HG03095 (cell line): Measurements from ENCODE around the gene UACA.

Source experiments
- ATAC-seq: cut with Tn5 transposase; IDR thresholded peaks from one replicate; pipeline ENCODE4 v1.9.1; 2021; ENCODE audit warnings: moderate library complexity; ENCODE audit not compliant: unreplicated experiment

Gene UACA

GRCh38 chr15:70783610-70784022, 20.3 kb upstream of the UACA start:
- ATAC-seq = no peak

GRCh38 chr15:70783041-70783440, 19.7 kb upstream of the UACA start:
- no peak for ATAC-seq

DNA sequence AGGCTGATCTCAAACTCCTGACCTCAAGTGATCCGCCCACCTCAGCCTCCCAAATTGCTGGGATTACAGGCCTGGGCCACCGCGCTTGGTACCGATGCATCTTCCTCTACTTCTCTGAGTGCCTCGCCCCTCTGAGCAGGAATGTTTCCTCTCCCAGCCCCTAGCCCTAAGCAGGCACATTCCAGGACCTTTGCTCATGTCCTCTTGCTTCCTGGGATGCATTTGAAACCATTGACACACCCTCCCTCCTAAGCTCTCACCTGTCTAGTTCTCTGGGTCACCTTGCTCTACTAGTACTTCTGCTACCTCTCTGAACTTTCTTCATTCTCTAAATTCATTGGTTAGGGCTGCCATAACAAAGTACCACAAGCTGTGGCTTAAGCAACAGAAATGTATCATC, 17.9 kb upstream of the UACA start:
- ATAC-seq = no peak

GRCh38 chr15:70778258-70779076, 15.1 kb upstream of the UACA start:
- ATAC-seq = no peak

GRCh38 chr15:70777170-70777926, 14.0 kb upstream of the UACA start:
- no peak for ATAC-seq

DNA sequence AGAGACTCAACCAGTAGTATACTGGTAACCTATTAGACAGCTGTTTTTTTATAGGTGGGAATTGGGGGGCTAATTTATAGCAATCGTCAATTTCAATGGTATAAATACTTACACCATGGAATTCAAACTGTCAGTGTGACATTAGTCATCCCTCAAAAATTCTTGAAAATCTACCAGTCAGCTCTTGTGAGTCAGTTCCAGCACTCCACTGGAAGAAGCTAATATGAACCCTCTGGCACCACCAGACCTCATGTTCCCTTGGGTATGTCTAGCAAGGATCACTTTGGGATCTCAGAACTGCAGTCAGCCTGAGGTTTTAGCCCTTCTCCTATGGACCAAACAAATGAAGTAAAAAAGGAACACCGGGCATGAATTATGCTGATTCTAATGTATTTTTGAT, 11.8 kb upstream of the UACA start:
- no peak for ATAC-seq

GRCh38 chr15:70772402-70772801, 9.0 kb upstream of the UACA start:
- ATAC-seq = no peak

GRCh38 chr15:70770863-70771262, 7.5 kb upstream of the UACA start:
- no peak for ATAC-seq

GRCh38 chr15:70768257-70768883, 5.0 kb upstream of the UACA start:
- ATAC-seq = no peak

DNA sequence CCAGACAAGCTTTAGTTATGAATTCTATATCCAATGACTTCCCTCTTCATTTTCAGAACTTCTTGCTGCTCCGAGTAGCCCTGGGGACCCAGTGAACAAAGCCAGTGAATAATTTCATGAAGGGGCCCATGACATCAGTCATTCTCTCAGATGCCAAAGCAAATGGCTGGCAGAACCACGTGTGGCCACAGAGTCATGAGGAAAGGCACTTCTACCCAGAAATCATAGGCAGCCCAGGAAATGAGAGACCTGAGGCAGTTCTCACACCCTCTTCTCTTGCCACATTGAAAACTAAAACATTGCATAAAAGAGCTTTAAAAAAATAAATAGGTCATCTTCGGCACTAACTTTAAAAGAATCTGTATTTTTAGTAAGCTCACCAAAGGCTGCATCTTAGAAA, 4.3 kb upstream of the UACA start:
- ATAC-seq = no peak

GRCh38 chr15:70766597-70766996, 3.2 kb upstream of the UACA start:
- ATAC-seq = no peak

DNA sequence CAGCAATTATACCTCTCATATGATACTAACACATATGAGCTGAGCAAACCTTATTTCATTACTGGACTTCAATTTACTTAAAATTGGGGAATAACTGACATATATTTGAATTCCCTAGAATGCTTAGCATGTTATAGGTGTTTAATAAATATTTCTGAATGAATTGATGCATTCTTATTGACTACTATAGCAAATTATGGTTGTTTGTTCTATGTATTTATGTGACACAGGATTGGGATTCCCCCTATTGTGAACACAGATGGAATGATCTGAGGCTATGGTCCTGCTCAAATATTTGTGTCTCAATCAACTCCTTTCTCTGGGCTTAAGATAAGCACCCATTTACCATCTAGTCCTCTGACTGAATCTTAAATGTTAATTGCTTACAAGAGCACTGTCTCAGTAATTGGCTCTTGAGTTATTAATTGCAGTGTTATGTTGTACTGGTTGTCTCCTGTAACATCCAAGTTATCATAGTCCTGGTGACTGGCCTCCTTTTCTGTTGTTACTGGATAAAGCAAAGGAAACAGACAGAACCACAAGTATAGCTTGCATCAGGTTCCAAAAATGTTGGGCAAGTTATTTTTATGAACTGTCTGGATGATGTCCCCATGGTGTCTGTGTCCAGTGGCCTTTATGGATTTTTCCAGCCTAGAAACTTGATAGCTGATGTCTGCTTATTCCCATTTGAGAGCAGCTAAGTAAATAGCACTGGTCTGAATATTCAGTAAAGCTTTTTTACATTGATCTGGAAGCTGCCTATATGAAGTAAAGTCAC, 2.3 kb upstream of the UACA start:
- ATAC-seq = no peak

DNA sequence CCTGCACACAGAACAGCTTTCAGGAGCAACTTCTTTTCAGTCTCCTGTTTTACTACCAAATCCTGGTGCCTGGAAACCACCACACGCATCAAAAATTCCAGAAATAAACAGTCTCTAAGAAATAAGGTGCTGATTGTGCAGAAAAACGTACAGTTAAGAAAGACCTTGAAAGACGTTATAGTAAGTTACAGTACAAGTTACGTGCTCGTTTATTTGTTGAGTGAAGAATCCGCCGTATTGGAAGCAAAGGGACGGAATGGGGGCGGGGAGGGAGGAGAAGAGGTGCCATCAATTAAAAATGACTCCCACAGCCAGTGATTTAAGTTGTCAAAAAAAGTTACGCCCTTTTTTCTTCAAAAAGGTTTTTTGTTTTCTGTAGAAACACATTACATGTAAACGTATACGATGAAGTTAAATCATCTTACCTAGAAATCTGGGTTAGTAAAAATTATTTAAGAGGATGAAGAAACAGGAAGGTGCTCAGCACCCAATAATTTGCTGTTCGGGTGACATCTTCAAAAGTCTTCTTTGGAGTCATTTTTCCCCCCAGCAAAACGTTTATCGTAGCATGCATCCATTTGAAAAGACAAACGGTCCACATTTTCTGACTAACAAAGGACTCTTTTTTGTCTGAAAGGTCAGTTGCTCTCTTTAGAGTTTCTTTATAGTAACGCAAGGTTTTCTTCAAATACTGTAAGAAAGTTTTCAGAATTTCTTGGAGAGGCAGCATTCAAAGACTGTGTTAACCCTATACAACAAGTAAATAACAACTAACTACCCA, 782 bp upstream of the UACA start:
- no peak for ATAC-seq

DNA sequence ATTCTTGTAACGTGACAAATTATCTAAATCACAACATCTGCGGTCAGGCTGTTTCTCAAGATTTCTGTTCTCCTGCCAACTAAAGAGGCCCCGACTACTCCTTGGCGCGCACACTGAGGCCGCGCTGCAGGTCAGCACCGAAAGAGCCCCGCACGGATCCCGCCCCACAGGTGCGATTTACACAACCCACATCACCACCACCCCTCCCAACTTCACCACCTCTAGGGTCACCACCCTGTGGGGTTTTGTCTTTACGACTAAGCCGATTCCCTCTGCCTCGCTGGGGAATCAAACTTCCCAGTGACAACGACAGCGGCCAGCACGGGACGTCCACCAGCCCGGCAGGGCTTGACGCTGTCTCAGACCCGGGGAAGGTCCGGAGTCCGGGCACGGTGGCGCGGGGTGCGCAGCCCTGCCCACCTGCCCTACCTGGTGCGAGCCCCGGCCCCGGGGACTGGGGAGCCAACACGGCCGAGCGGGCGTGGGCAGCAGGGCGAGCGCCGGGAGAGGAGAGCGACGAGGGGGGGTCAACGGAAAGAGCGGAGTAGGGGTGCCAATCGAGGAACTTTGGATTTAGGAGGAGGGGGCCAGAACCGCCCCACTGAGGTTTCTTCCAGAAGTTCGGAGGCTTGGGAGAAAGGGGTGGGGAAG, 764 bp downstream of the UACA start:
- ATAC-seq = no peak

GRCh38 chr15:70761931-70762468, 1.4 kb downstream of the UACA start:
- ATAC-seq = no peak

- no peak for ATAC-seq
Measured at GRCh38 chr15:70761046-70761445, 2.3 kb downstream of the UACA start.

DNA sequence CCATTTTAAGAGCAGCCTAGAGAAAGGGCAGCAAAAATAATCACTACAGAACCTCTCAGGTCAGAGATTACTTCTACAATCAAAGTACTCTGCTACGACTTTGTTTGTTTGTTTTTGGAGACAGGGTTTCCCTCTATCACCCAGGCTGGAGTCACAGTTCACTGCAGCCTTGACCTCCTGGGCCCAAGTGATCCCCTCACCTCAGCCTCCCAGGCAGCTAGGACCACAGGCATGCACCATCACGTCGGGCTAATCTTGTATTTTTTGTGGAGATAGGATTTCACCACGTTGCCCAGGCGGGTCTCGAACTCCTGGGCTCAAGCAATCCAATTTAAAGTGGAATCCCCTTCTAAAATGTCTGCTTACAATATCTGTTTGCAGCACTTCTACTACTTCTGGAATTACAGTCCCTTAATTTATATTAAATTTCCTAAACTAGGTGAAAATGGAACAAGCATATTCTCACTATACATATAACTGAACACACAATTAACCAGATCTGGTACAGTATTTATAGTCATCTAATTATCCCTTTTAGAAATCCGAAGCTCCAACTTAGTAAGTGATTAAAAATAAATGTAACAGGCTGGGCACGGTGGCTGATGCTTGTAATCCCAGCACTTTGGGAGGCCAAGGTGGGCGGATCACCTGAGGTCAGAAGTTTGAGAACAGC, 4.4 kb downstream of the UACA start:
- ATAC-seq = no peak

DNA sequence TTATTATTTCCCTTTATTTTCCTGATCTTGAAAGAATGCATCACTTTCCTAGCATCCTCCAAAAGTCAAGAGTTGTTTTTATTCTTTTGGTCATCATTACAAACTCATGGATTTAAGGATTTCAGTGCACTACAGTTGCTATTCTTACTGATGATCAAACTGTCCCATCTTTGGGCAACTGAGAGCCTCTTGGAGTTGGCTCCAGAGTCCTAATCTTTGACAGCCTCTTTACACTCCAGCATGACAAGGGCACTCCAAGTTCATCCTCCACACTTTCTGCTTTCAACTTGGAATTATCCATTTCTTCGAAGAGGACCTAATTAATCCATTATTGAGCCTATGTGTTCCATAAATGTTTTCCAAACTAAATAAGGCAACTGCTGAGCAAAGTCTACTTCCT, 5.7 kb downstream of the UACA start:
- ATAC-seq = no peak

DNA sequence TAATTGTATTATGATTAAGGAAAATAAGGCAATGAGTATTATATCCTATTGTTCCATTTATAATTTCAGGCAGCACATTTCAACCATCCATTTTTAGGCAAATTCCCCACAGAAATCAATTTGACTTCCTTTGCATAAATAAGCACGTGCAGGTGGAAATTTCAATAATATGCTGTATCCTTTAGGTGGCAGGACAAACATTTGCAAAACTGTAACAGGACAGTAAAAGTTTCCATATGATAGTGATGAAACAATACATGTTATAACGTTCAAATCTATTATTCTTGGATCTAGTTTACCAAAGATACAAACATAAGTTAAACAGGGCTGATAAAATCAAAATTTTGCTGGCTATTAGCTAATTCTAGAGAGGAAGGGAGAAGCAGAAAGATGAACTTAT, 8.5 kb downstream of the UACA start:
- ATAC-seq = no peak
